Hematopoietic multipotent progenitor cell (in vitro differentiated cells): ENCODE data around the gene AGMAT. TPM values are rescaled to one million over a fixed set of nuclear protein-coding genes. Genes with fewer than 3 reads are reported as not detected.

ENCODE experiments used
- DNase-seq, 3 donors: peaks; one replicate each; pipeline ENCODE4 v3.0.0-alpha.2; 2011 to 2015; ENCODE audit warnings: low read depth in 2 of 3, low spot score in 2 of 3
- total RNA-seq: library from RNA; depleted of rRNA; stranded (reverse); fragments of >200 nt; gene quantifications from one replicate; pipeline ENCODE4 v1.2.3, GENCODE V29; 2012

The AGMAT gene
- 1.1 TPM for total RNA-seq

DNA sequence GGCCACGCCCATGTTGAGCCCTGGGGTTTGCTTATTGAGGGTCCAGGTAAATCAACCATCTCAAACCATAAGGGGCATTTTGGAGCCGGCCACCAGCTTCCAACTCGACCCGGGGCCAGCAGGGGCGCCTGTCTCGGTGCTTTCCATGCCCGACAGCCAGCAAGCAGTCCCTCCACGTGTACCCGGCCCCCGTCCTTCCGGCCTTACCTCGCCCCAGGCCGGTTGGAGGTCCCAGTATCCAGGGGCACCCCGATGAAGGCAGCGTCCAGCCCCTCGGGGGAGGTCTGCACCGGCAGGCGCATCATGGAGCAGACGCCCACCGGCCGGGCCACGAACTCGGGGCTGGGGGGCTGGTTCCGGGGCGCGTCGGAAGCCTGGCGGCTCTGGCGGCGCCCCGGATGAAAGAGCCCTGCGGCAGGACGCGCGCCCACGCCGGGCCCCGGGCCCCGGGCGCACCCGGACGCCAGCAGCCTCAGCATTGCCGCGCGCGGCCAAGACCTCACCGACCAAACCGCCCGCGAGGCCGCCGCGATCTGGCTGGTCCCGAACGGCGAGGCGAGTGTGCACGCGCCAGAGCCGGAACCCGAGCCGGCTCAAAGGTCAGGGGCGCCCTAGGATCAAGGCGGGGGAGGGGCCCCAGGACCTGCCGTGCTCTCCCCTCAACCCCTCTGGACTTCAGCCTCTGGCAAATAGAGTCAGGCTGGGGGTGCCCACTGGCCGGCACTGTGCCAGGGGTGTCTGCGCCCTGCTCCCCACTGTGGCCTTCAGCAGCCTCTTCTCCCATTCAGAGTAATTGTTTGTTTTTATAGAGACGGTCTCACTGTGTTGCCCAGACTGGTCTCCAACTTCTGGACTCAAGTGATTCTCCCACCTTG is at the start of gene AGMAT:
TSS of gene AGMAT (minus strand) at position 563 of the 875 bp plus-strand sequence. CDS start at position 479, 84 bp downstream.
- DNase-seq: peak in 2 of 3 donors; percentile 54 to 56

GRCh38 chr1:15633756-15634420 is 49.0 kb upstream of the AGMAT start:
- no peak for DNase-seq

DNA sequence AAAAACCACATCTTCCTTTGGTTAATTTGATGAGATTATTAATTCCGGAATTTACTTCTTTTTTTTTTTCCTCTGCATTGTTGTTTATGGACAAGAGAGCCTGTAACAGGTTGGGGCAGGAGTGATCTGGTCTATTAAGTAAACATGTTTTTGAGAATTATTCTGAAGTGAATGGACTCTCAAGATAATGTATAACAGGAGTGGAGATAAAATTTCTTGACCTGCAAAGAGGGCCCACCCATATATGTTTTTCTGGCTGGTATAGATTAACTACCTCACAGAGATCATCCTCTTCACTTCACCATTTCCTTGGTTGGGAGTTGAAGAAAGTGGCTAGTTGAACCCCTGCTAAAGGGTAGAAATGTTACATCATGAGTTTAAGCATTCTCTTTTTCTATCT is 43.2 kb upstream of the AGMAT start:
- no peak for DNase-seq

DNA sequence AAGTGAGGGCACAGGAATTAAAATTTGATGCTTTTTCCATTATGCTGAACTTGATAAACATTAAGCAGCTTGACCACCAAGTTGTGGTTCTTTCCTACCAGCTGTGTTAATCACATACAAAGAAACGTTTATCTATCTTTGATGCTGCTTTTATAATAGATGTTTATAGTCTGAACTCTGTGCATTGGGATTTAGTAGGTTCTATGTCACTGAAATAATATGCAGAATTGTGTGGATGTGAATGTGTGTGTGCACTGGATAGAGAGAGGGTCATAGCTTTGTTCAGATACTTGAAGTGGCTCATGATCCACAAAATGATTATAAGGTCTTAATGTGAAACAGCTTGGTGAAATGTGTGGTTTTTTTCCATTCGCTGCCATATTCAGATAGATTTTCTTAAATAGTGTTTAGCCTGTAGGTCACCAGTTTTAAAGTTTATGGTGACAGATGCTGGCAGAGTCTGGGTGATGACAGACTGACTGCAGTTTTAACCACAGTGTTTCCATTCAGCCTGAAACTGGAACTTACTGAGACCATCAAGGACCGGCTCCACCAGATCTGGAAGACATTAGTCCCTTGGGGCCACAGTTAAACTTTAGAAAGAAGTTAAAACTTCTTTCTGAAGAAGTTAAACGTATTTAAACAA is 42.6 kb upstream of the AGMAT start:
- DNase-seq: no peak

GRCh38 chr1:15626269-15626950 is 41.6 kb upstream of the AGMAT start:
- DNase-seq: no peak

DNA sequence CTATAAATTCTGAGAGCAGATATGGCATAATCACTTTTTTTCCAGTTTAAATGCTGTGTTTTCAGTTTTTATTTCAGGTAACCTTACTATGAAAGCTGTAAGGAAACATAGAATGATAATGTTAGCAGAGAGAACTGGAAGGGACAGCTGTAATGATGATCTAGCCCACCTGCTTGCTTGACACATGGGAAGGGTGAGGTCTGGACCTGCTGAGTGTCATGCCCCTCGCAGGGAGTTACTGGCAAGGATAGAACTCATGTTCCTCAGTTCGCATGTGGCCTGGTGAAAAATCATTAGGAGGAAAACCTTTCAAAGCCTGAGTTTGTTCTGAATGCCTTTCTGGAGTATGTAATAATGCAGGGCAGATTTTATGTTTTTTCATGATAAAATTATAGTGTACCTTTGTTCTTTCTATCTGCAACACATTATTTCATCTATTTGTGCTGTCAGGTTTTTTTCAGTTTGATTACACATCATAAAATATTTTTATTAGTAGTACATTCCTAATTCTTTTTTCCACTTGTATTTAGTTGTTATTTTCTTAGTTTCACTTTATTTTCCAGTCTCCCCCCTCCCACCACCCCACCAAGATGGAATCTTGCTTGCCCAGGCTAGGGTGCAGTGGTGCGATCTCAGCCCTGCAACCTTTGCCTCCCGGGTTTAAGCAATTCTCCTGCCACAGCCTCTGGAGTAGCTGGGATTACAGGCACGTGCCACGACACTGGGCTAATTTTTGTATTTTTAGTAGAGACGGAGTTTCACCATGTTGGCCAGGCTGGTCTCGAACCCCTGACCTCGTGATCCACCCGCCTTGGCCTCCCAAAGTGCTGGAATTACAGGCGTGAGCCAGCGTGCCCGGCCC is 40.4 kb upstream of the AGMAT start:
- no peak for DNase-seq

GRCh38 chr1:15624133-15624714 is 39.4 kb upstream of the AGMAT start:
- no peak for DNase-seq

GRCh38 chr1:15623435-15623834 is 38.6 kb upstream of the AGMAT start:
- no peak for DNase-seq

DNA sequence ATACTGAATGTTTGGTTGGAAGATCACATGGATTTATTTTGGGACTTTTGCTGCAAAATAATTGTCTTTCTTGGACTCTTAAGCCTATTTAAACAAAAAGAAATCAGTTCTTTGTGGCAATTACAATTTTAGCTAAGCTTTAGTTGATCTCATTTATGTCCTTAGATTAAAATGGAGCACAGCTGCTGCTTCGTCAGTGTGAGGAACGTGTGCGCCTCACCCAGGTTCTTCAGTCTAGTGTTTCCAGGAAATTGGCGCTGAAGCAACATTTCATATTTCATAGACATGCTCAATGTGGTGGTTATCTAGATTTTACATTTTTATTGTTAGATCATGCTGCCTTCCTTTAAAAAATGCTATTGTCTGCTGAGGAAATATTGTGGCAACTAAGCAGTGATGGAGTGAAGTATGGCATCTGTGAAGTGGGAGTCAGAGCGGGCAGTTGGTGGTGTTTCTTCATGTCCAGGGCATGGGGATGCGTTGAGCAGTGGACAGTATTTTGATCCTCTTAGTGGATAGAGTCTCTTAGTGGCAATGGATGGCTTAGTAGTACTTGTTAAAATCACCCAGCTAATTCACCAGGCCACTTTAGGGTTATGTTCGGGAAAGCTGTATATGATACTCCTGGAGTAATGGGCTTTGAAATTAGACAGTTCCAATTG is 38.0 kb upstream of the AGMAT start:
- DNase-seq: peak in 1 of 3 donors; percentile 6

DNA sequence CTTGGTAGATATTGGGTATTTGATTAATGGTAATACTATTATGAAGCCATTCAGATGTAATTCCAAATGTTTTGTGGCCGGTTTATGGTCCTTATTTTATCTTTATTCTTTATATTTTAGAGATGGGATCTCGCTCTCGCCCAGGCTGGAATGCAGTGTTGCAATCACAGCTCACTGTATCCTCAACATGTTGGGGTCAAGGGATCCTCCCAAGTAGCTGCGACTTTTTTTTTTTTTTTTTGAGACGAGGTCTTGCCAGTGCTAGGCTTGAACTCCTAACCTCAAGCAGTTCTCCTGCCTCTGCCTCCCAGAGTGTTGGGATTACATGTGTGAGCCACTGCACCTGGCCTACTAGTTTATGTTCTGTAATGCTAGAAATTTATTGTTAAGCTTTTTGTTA is 37.1 kb upstream of the AGMAT start:
- no peak for DNase-seq

- no peak for DNase-seq
These were observed 36.2 kb upstream of the AGMAT start for GRCh38 chr1:15620902-15621682.

GRCh38 chr1:15620155-15620545 is 35.3 kb upstream of the AGMAT start:
- no peak for DNase-seq

DNA sequence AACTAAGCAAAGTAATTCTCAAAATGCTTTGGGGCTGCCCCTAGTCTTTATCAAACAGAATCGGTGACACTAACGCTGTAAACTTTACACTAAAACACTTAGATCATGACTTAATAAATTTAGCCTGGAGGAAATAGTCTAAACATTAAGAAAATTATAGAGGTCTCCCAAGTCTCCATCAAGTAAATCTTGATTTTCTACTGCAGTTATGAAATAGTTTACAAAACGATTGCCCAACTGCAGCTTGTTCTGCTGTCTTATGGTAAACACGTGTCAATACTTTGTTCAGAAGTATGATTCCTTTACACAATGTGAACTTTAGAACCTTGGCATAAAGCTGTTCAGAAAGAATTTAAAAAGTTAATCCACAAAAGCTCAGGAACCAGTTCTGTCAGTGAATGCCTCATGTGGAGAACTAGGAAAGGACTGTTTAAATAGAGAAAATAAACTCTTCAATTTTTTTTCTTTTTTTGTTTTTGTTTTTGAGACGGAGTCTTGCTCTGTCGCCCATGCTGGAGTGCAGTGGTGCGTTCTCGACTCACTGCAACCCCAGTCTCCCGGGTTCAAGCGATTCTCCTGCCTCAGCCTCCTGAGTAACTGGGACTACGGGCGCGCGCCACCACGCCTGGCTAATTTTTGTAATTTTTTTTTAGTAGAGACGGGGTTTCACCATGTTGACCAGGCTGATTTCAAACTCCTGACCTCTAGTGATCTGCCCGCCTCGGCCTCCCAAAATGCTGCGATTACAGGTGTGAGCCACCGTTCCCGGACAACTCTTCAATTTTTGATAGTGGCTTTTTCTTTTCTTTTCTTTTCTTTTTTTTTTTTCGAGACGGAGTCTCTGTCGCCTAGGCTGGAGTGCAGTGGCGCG is 34.0 kb upstream of the AGMAT start:
- DNase-seq: no peak

DNA sequence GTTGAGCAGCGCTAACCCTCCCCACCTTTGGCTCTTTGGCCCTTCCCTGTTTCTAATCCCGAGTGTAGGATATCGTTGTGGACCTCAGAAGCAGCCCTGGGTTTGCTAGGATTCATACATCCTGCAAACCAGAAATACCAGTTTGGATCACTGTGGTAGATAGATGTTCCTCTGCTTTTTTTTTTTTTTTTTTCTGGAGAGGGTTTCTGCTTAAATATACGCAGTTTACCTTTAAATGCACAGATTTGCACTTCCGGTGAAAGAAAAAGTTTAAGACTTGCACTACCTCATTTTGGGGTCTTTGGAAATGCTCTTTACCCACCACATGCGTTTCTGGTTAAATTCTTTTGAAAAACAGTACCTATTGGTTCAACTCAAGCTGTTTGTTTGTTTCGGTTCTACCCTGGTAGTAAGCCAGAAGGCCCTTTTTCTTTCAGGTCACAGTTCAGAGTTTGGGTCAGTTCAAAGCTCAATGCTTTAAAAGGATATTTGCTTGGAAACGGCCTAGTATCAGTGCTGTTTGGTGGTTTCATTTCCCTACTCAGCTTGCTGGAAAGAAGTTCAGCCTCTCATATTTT is 33.3 kb upstream of the AGMAT start:
- peak in 1 of 3 donors; percentile 12 for DNase-seq

DNA sequence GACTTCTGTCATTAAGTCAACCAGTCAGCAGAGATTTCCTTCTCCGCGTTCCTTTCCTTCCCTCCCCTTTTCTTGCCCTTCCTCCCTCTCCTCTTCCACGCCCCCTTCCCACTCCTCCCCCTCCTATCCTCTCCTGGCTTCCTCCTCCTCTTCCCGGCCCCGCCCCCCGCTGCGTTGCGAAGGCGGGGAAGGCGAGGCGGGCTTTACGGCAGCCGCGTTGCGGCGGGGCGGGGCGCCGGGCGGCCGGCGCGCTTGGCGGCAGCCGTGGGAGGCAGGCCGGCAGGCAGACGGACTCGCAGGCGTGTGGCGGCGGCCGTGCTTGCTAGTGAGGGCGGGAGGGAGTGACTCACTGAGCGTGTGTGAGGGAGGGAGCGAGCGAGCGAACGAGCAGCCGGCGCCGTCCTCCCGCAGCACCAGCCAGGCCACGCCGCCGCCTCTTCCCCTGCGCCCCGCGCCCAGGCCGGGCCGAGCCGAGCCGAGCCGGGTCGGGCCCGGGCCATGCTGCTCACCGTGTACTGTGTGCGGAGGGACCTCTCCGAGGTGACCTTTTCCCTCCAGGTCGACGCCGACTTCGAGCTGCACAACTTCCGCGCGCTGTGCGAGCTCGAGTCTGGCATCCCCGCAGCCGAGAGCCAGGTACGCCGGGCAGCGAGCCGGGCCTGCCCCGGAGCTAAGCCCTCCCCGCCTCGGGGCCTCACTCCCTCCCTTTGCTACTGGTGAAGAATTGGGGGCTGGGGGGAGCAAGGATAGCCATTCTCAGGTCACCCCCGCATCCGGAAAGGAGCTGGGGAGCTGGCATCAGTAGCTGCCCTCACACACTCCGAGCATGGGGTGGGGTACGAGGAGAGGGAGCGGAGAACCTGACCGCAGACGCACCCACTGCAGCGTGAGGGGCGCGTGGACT is 32.6 kb upstream of the AGMAT start, which contains the start of gene DDI2:
TSS of gene DDI2 (plus strand) at position 286 of the 904 bp plus-strand sequence. CDS start at position 499, 213 bp downstream.
- peak; percentile 86 to 95 (median 94) for DNase-seq
